Measurements from ENCODE around the gene PTGS1.

The PTGS1 gene

GRCh38 chr9:122376796-122377195 is 6.0 kb downstream of the PTGS1 start:
- DNase-seq = no peak

GRCh38 chr9:122377241-122378164 is 6.7 kb downstream of the PTGS1 start:
- no peak for DNase-seq

DNA sequence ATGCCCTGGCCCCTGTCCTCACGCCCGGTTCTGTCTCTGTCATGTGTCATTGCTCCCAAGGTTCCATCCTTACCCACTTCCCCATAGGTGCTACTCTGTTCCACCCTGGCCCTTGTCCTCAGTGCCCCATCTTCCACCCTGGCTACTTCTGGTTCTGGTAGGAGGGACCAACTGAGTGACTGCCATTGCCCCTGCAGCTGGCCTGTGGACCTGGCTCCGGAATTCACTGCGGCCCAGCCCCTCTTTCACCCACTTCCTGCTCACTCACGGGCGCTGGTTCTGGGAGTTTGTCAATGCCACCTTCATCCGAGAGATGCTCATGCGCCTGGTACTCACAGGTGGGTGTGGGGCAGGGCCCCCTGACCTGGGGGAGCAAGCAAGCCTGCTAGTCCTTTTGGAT is 7.4 kb downstream of the PTGS1 start:
- DNase-seq = no peak

DNA sequence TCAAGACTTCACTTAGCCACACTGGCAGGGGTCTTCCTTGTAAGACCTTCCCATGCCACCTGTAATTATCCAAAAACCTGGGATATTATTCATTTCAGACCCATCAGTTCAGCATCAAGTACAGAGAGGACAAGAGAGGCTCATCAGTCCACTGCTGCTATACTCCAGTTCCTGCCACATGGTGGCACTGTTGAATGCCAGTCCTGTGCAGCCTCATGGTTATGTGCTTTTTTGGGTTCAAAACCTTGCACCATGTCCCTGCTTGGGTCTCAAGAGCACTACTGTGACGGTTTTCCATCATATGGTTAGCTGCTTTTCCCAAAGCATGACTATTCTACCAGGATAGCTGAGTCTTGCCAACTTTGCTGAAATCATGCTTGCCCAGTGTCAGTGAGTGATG is 8.5 kb downstream of the PTGS1 start:
- DNase-seq = no peak

DNA sequence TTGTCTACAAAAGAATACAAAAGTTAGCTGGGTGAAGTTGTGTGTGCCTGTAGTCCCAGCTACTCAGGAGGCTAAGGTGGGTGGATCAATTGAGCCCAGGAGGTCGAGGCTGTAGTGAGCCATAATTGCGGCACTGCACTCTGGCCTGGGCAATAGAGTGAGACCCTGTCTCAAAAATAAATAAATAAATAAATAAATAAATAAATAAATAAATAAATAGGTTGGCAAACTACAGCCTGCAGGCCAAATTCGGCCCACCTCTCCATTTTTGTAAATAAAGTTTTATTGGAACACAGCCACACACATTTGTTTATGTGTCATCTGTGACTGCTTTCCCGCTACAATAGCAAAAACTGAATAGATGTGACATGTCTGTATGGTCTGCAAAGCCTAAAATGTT is 9.5 kb downstream of the PTGS1 start:
- no peak for DNase-seq

DNA sequence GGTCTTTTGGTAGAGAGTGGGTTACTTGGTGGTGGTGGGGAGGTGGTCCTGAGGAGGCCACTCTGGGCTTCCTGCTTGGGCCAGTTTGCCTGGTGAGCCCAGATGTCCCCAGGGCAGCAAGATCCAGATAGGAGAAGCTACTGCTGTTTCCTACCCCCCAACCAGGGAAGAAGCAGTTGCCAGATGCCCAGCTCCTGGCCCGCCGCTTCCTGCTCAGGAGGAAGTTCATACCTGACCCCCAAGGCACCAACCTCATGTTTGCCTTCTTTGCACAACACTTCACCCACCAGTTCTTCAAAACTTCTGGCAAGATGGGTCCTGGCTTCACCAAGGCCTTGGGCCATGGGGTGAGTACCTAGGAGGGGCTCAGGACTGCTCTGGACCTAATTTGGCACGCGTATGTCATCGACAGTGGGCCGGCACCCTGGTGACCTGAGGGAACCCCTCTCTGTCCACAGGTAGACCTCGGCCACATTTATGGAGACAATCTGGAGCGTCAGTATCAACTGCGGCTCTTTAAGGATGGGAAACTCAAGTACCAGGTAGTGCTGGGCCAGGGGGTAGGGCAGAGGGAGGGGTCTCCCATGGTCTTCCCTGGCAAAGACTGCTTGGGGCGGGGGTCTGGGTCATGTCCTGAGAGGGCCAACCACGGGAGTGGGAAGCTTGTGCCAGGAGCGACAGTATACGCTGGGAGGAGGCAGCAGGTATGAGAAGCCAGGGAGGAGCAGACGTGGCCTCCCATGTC is 10.6 kb downstream of the PTGS1 start:
- no peak for DNase-seq

DNA sequence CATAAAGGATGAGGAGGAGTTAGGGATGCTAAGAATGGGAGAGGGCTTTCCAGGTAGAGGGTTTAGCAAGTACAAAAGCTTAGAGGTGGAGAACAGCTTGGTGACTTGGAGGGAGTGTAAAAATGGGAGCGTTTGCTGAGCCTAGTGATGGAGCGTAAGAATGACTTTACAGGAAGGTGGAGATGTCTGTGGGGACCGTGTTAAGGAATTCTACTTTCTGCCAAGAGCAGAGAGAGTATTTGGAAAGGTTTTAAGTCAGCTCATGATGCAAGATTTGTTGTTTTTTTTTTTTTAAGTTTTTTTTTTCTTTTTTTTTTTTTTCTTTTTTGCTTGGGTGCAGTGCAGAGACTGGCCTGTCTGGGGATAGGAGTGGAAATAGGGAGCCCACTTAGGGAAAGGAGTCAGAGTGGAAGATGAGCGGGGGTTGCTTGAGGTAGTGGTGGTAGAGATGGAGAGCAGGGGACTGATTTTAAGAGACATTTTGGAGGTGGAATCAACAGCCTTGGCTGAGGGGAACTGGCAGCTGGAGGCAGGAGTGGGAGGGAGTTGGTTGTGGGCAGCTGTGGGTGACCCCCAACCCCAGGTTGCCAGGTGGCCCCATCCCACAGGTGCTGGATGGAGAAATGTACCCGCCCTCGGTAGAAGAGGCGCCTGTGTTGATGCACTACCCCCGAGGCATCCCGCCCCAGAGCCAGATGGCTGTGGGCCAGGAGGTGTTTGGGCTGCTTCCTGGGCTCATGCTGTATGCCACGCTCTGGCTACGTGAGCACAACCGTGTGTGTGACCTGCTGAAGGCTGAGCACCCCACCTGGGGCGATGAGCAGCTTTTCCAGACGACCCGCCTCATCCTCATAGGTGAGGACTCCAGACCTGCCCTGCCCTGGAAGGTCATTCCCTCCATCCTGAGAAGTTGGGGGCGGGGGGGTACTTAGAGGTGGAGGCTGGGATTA is 12.4 kb downstream of the PTGS1 start:
- DNase-seq = no peak

DNA sequence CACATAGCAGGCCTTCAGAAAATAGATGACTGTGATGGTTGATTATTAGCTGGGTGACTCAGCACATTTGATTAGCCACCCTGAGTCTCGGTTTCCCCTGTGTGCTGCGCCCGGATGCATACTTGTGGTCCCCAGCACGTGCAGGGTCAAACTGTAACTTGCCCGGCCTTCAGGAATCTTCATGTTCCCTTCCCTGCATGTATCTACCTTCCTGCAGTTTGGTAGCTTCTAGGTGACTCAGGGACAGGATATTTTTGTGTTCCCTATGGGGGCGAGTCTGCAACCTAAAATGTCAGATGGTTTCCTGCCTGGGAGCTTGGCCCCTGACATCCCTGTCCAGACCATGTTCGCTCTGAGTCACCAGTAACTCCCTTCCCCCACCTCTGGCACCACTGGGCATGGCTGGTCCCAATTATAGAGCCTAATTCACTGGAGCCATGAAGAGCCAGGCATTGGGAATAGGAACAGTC is 13.2 kb downstream of the PTGS1 start:
- DNase-seq = no peak

- DNase-seq = peak; percentile 69
Measured at GRCh38 chr9:122386311-122386872, 15.6 kb downstream of the PTGS1 start.

DNA sequence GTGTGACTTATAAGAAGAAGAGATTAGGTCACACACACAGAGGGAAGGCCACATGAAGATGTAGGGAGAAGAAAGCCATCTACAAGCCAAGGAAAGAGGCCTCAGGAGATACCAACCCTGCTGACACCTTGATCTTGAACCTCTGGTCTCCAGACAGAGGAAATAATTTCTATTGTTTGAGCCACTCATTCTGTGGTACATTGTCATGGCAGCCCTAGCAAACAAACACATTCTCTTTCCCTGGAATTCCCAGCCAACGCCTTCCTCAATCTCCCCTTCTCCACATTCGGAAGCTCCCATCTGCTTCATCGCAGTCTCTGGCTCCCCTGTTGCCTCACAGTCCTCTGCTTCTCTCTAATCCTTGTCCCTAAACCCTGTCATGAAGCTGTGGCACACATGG is 16.7 kb downstream of the PTGS1 start:
- no peak for DNase-seq

- DNase-seq = no peak
Measured at GRCh38 chr9:122389195-122389594, 18.4 kb downstream of the PTGS1 start.

GRCh38 chr9:122389799-122390481 is 19.1 kb downstream of the PTGS1 start:
- peak; percentile 87 for DNase-seq

DNA sequence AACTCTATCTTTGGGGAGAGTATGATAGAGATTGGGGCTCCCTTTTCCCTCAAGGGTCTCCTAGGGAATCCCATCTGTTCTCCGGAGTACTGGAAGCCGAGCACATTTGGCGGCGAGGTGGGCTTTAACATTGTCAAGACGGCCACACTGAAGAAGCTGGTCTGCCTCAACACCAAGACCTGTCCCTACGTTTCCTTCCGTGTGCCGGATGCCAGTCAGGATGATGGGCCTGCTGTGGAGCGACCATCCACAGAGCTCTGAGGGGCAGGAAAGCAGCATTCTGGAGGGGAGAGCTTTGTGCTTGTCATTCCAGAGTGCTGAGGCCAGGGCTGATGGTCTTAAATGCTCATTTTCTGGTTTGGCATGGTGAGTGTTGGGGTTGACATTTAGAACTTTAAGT is 21.5 kb downstream of the PTGS1 start:
- no peak for DNase-seq

DNA sequence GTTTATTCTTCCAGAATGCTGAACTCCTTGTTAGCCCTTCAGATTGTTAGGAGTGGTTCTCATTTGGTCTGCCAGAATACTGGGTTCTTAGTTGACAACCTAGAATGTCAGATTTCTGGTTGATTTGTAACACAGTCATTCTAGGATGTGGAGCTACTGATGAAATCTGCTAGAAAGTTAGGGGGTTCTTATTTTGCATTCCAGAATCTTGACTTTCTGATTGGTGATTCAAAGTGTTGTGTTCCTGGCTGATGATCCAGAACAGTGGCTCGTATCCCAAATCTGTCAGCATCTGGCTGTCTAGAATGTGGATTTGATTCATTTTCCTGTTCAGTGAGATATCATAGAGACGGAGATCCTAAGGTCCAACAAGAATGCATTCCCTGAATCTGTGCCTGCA is 21.9 kb downstream of the PTGS1 start:
- no peak for DNase-seq

- DNase-seq = no peak
Measured at GRCh38 chr9:122393284-122393983, 22.6 kb downstream of the PTGS1 start.

- no peak for DNase-seq
Measured at GRCh38 chr9:122394265-122395125, 23.7 kb downstream of the PTGS1 start.

DNA sequence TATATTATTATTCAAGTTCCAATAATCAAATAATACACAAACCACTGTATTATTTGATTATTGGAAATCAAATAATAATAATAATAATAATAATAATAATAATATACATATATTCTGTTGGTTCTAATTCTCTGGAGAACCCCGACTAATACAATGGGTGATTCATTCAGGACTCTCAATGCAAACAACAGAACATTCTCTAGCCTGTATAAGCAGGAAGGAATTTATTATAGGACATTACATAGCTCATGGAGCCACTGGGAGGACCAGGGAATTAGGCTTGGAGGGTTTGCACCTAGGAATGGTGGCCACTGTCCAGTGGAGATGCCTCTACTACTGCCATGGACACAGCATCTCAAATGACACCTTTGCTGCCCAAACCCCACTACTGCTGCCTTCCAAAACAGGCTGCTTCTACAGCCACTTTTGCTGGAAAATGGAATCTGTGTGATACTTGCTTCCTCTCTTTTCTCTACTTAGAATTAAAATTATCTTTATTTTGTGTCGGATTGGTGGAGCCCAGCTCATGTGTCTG is 25.9 kb downstream of the PTGS1 start:
- DNase-seq = no peak

DNA sequence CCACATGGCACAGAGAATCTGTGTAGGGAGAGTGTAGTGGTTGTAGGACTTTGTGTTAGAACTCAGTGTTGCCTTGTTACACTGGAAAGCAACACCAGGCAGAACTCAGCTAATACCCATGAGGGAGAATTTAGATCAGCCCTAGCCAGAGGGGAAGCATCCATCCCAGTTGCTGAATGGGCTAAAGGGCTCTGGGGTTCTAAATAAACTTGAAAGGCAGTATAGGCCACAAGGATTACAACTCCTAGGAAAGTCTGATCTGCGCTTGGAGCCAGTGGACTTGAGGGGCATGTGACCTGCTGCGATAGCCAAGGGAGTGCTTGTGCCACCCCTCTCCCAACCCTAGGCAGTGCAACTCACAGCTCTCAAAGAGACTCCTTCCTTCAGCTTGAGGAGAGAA is 26.9 kb downstream of the PTGS1 start:
- DNase-seq = no peak

DNA sequence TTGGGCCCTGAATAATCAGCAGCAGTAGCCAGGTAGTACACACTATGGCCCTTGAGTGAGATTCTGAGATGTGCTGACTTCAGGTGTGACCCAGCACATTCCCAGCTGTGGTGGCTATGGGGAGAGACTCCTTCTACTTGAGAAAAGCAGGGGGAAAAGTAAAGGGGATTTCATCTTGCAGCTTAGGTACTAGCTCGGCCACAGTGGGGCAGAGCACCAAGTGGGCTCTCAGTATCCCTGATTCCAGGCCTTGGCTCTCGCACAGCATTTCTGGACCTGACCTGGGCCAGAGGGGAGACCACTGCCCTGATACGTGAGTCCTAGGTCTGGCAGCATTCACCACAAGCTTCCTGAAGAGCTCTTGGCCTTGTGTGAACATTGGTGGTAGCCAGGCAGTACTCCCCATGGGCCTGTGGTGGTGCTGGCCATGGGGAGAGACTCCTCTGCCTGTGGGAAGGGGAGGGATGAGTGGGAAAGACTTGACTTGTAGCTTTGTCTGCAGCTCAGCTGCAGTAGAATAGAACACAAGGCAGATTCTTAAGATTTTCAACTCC is 27.6 kb downstream of the PTGS1 start:
- DNase-seq = no peak

GRCh38 chr9:122401896-122402295 is 31.1 kb downstream of the PTGS1 start:
- no peak for DNase-seq

Data from NCI-H2029 treated with DMSO at 0.1 percent for 48 hours (cell line).